ENCODE data around the gene MYCT1.
"Not testable (repeated sequence)": the region's sequence is repeated elsewhere in the genome, so short reads cannot be mapped to it uniquely, and the experiment has no call there.

Gene MYCT1, protein sequence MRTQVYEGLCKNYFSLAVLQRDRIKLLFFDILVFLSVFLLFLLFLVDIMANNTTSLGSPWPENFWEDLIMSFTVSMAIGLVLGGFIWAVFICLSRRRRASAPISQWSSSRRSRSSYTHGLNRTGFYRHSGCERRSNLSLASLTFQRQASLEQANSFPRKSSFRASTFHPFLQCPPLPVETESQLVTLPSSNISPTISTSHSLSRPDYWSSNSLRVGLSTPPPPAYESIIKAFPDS

DNA sequence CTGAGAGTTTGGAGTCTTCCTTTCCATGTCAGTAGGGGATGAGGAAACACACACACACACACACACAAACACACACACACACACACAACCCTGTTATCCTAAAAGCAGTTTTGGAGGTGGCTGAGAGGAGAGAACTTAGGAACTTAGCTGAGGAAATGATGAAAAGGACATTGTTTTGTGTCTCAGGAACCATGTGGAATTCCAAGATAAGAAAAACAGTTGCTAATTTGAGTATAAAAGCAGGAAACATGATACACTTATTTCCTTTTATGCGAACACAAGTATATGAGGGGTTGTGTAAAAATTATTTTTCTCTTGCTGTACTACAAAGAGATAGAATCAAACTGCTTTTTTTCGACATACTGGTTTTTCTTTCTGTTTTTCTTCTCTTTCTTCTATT, at the start of gene MYCT1:
Gene MYCT1 (plus strand): TSS at position 264 of the 400 bp plus-strand sequence. CDS start 6 bp downstream, at position 270.
- peaks cover 14% of the 10 kb centered on the region for H3K27me3 Mint-ChIP-seq
- H3K4me3 Mint-ChIP-seq, result no peak within 1 kb of the TSS
- H3K27ac Mint-ChIP-seq, result no peak within 1 kb of the TSS
- H3K9me3 Mint-ChIP-seq, result no peaks in the 10 kb centered on the region
- no peaks in the 10 kb centered on the region for H3K36me3 Mint-ChIP-seq (ENCODE audit: low read depth)
- intact Hi-C loops (cut with micrococcal nuclease), result no loop called here
- H3K4me1 Mint-ChIP-seq (ENCODE audit: low read depth), result peaks cover 5% of the 10 kb centered on the region

DNA sequence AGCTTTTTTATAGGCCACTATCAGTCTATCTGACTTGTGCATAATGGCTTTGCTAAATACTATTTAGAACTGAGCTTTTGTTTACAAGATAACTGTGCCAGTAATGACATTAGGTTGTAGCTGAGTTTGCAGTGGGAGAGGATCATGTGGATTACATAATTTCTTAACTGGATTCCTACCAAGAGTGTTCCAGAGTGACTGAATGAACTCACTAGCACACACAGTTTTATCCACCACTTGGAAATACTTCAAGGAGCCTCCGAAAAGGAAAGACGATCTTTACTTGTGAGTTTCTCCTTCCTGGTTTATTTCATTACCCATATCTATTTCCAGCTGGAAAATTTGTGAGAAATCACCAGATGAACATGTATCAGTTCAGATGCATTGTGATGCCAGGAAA, 49.6 kb upstream of the MYCT1 start:
- H3K9me3 Mint-ChIP-seq, result no peaks in the 10 kb centered on the region
- intact Hi-C loops (cut with micrococcal nuclease), result no loop called here
- H3K4me3 Mint-ChIP-seq, result no peak overlapping the region
- no peak overlapping the region for H3K27ac Mint-ChIP-seq
- H3K36me3 Mint-ChIP-seq (ENCODE audit: low read depth), result no peaks in the 10 kb centered on the region
- no peaks in the 10 kb centered on the region for H3K4me1 Mint-ChIP-seq (ENCODE audit: low read depth)
- H3K27me3 Mint-ChIP-seq, result peaks cover 10% of the 10 kb centered on the region

DNA sequence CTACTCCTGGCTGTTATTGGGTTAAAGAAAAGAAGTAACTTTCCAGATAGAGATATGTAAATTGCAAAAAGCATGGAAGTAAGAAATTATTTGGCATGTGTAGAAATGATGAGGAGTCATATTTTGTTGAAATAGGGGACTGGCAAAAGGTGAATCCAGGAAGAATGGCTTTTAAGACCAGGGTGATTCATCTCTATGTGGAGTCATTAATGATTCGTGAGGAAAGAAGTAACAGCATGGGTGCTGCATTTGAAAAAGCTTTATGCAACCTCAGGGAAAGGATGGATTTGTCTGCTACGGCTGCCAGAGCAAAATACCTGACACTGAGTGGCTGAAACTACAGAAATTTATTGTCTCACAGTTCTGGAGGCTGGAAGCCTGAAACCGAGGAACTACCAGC, 45.7 kb upstream of the MYCT1 start:
- peaks cover 4% of the 10 kb centered on the region for H3K27me3 Mint-ChIP-seq
- H3K9me3 Mint-ChIP-seq, result no peaks in the 10 kb centered on the region
- H3K27ac Mint-ChIP-seq, result no peak overlapping the region
- intact Hi-C loops (cut with micrococcal nuclease), result no loop called here
- H3K36me3 Mint-ChIP-seq (ENCODE audit: low read depth), result no peaks in the 10 kb centered on the region
- H3K4me1 Mint-ChIP-seq (ENCODE audit: low read depth), result no peaks in the 10 kb centered on the region
- no peak overlapping the region for H3K4me3 Mint-ChIP-seq

DNA sequence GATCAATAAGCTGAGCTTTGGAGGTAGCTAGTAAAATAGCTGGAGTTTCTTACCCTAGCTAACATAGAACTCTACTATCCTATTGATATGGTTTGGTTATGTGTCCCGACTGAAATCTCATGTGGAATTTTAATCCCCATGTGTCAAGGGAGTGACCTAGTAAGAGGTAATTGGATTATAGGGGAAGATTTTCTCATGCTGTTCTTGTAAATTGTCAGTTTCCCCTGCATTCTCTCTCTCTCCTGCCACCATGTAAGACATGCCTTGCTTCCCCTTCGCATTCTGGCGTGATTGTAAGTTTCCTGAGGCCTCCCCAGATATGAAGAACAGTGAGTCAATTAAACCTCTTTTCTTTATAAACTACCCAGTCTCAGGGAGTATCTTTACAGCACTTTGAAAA, 35.9 kb upstream of the MYCT1 start:
- Mint-ChIP-seq H3K27ac (no peak overlapping the region), H3K4me1 (ENCODE audit: low read depth) (peaks cover 4% of the 10 kb centered on the region), H3K27me3 (peaks cover 7% of the 10 kb centered on the region), H3K9me3 (no peaks in the 10 kb centered on the region), H3K36me3 (ENCODE audit: low read depth) (no peaks in the 10 kb centered on the region), H3K4me3 (no peak overlapping the region)
- intact Hi-C loops (cut with micrococcal nuclease), result no loop called here

DNA sequence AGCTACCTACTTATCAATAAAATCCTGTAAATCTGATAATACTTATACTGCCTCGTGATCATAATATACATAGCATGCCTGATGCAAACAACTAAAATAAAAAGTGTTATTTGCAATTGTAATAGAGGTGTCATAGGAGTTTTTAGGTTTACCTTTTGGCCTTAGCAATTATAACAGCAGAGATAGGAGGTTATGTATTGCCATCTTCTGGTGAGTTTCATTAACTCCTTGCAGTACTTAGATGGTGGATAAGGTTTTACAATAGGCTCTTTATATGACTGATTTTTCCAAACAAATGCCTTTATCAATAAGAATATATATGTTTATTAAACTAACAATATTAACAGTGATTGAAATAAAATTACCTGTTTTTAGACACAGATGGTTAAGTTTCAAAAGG, 27.8 kb upstream of the MYCT1 start:
- Mint-ChIP-seq H3K4me3 (no peak overlapping the region), H3K9me3 (no peaks in the 10 kb centered on the region), H3K4me1 (ENCODE audit: low read depth) (peaks cover 4% of the 10 kb centered on the region), H3K27me3 (no peaks in the 10 kb centered on the region), H3K36me3 (ENCODE audit: low read depth) (no peaks in the 10 kb centered on the region), H3K27ac (no peak overlapping the region)
- intact Hi-C loops (cut with micrococcal nuclease), result loop anchor here (2.0 kb wide), 1 partner anchor 117 kb away; no protein-coding TSS in a partner anchor

DNA sequence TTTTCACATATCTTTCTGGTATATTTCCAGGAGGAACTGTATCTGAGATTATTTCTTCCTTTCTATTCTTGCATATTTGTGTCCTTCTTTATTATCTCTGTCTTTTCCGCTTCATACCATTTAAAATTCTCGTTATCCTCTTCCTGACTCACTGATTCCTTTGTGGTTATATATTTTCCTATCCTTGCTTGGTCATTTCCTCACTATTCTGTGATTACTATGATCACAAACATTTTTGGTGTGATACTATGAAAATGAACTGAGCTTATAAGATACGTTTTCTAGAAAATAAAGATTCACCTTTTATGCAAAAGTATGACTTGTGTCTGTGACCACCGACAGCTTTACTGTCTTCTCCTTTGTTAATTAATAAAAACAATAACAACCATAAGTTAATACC, 26.5 kb upstream of the MYCT1 start:
- Mint-ChIP-seq H3K4me3 (no peak overlapping the region), H3K4me1 (ENCODE audit: low read depth) (no peaks in the 10 kb centered on the region), H3K9me3 (no peaks in the 10 kb centered on the region), H3K27ac (no peak overlapping the region), H3K36me3 (ENCODE audit: low read depth) (no peaks in the 10 kb centered on the region), H3K27me3 (no peaks in the 10 kb centered on the region)
- intact Hi-C loops (cut with micrococcal nuclease), result loop anchor here (2.0 kb wide), 1 partner anchor 118 kb away; no protein-coding TSS in a partner anchor

DNA sequence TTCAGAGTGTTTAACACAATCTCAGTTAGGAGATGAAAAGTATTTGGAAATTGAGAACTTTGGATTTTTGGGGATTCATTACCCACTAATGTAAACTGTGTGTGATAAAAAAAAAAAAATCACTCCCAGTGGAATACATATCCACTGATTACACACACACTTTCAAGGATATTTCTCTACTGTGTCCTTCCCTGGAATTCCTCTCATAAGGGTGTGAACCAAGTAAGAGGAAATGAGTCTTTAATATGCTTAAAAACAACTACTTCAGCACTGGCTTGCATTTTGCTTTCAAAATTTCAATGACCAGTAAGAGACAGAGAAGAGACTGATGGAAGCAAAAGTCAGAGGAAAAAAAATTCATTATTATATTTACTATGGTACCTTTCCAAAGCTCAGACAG, 24.5 kb upstream of the MYCT1 start:
- H3K36me3 Mint-ChIP-seq (ENCODE audit: low read depth), result no peaks in the 10 kb centered on the region
- H3K4me1 Mint-ChIP-seq (ENCODE audit: low read depth), result no peaks in the 10 kb centered on the region
- H3K27ac Mint-ChIP-seq, result no peak overlapping the region
- no peaks in the 10 kb centered on the region for H3K9me3 Mint-ChIP-seq
- intact Hi-C loops (cut with micrococcal nuclease), result no loop called here
- H3K27me3 Mint-ChIP-seq, result no peaks in the 10 kb centered on the region
- H3K4me3 Mint-ChIP-seq, result no peak overlapping the region

DNA sequence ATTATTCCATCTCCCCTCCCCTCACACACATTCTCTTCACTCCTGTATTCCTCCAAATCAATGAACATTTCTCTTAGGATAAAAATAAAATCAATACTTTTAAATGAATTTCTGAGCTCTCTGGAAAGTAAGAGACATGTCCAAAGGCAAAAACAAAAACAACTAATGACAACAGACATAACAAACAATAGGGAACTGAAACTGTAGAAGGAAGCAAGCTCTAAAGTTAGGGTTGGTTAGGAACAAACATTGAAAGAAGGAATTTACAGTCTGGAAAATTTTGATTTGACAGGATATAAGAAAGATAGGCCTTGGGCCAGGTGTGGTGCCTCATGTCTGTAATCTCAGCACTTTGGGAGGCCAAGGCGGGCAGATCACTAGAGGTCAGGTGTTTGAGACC, 17.5 kb upstream of the MYCT1 start:
- intact Hi-C loops (cut with micrococcal nuclease), result no loop called here
- H3K9me3 Mint-ChIP-seq, result no peaks in the 10 kb centered on the region
- H3K4me1 Mint-ChIP-seq (ENCODE audit: low read depth), result peaks cover 16% of the 10 kb centered on the region
- H3K4me3 Mint-ChIP-seq, result no peak overlapping the region
- peaks cover 1% of the 10 kb centered on the region for H3K27me3 Mint-ChIP-seq
- H3K36me3 Mint-ChIP-seq (ENCODE audit: low read depth), result no peaks in the 10 kb centered on the region
- peak overlapping the region; percentile 56 for H3K27ac Mint-ChIP-seq

DNA sequence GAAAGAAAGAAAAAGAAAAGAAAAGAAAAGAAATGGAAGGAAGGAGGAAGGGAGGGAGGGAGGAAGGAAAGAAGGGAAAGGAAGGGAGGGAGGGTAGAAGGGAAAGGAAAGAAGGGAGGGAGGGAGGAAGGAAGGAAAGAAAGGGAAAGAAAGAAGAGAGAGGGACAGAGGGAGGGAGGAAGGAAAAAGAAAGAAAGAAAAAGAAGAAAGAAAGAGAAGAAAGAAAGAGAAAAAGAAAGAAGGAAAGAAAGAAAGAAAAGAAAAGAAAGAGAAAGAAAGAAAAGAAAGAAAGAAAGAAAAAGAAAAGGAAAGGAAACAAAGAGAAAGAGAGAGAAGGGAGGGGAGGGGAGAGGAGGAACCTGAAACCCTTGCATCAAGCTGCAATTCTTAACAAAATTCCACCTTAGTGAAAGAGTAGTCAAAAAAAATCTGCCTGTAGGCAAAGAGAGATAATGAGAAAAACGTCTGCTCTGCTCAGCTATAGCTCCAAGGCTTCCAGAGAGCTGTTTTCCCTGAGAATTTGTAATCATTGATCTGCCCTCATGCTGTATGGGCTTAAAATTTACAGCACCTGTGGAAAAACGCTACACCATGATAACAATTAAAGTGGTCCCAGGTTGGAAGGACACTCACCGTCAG, 16.7 kb upstream of the MYCT1 start:
- H3K27me3 Mint-ChIP-seq, result peaks cover 1% of the 10 kb centered on the region
- intact Hi-C loops (cut with micrococcal nuclease), result no loop called here
- H3K9me3 Mint-ChIP-seq, result no peaks in the 10 kb centered on the region
- no peaks in the 10 kb centered on the region for H3K36me3 Mint-ChIP-seq (ENCODE audit: low read depth)
- H3K4me1 Mint-ChIP-seq (ENCODE audit: low read depth), result peaks cover 16% of the 10 kb centered on the region
- H3K4me3 Mint-ChIP-seq, result no peak overlapping the region
- peak overlapping the region; percentile 56 for H3K27ac Mint-ChIP-seq

DNA sequence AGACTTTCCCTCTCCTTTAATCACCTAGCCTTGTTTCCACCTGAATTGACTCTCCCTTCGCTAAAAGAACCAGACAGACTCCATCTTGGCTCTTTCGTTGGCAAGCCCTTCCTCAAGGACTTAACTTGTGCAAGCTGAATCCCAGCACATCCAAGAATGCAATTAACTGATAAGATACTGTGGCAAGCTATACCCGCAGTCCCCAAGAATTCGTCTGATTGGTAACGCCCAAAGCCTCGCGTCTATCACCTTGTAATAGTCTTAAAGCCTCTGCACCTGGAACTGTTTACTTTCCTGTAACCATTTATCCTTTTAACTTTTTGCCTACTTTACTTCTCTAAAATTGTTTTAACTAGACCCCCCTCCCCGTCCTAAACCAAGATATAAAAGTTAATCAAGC, 15.6 kb upstream of the MYCT1 start:
- Mint-ChIP-seq H3K4me3 (no peak overlapping the region), H3K9me3 (no peaks in the 10 kb centered on the region), H3K27me3 (peaks cover 1% of the 10 kb centered on the region), H3K4me1 (ENCODE audit: low read depth) (peaks cover 16% of the 10 kb centered on the region), H3K36me3 (ENCODE audit: low read depth) (no peaks in the 10 kb centered on the region), H3K27ac (no peak overlapping the region)
- intact Hi-C loops (cut with micrococcal nuclease), result no loop called here

DNA sequence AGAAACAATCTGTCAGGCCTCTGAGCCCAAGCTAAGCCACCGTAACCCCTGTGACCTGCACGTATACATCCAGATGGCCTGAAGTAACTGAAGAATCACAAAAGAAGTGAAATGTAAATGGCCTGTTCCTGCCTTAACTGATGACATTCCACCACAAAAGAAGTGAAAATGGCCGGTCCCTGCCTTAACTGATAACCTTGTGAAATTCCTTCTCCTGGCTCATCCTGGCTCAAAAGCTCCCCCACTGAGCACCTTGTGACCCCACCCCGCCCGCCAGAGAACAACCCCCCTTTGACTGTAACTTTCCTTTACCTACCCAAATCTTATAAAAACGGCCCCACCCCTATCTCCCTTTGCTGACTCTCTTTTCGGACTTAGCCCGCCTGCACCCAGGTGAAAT, 14.8 kb upstream of the MYCT1 start:
- H3K27ac Mint-ChIP-seq; H3K9me3 Mint-ChIP-seq; intact Hi-C loops (cut with micrococcal nuclease); H3K36me3 Mint-ChIP-seq (ENCODE audit: low read depth); H3K27me3 Mint-ChIP-seq; H3K4me3 Mint-ChIP-seq: not testable (repeated sequence)
- H3K4me1 Mint-ChIP-seq (ENCODE audit: low read depth), result peaks cover 16% of the 10 kb centered on the region

DNA sequence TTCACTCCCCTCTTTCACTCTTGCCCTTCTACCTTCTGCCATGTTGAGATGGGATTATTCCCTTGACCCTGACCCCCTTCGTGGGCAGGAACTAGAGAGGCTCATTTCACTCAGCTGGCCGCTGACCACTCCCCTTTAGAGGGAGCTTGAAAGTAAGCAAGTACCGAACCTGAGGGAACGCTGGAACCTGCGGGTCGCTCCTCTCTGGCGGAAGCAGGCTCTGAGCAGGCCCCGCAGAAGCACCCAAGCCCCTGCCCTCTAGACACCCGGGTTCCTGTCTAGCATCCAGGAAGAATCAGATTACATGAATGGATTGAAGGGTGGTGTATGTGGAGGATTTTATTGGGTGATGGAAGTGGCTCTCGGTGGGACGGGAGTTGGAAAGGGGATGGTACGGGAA, 11.9 kb upstream of the MYCT1 start:
- H3K36me3 Mint-ChIP-seq (ENCODE audit: low read depth), result no peaks in the 10 kb centered on the region
- H3K9me3 Mint-ChIP-seq, result no peaks in the 10 kb centered on the region
- intact Hi-C loops (cut with micrococcal nuclease), result no loop called here

DNA sequence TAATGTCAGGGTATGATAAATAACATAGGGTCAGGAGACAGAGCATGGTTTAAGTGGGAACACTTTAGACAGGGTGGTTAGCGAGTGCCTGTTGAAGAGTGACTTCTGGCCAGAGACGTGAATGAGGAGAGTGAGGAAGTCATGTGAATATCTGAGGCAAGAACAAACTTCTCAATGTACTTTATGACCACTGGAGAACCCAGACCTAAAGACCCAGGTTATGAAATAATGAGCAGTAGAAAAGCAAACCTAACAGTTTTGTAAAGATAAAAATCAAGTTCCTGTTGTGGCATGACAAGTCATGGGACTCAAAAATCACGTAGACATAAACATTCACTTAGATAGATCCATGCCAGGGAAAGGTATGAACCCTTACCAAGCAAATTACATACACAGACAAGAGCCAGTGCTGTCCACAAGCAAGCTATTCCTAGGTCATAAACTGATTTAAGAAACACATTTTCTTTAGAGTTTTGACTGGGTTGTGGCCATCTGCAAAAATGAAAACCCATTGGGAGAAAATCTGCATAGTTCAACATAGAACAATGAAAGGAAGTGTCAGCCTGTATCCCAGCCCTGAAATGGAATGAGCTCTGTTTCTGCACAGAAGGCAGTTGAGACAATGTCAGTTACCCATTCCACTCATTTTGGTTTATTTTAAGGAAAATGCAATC, 2.2 kb upstream of the MYCT1 start:
- peaks cover 3% of the 10 kb centered on the region for H3K27me3 Mint-ChIP-seq
- H3K36me3 Mint-ChIP-seq (ENCODE audit: low read depth), result no peaks in the 10 kb centered on the region
- intact Hi-C loops (cut with micrococcal nuclease), result no loop called here
- no peak overlapping the region for H3K27ac Mint-ChIP-seq
- H3K9me3 Mint-ChIP-seq, result no peaks in the 10 kb centered on the region
- H3K4me1 Mint-ChIP-seq (ENCODE audit: low read depth), result peaks cover 5% of the 10 kb centered on the region
- no peak overlapping the region for H3K4me3 Mint-ChIP-seq

More for the DNA sequence above, 11.9 kb upstream of the MYCT1 start:
- no peak overlapping the region for H3K27ac Mint-ChIP-seq
- H3K4me3 Mint-ChIP-seq, result no peak overlapping the region
- H3K27me3 Mint-ChIP-seq, result no peaks in the 10 kb centered on the region
- peaks cover under 1% of the 10 kb centered on the region for H3K4me1 Mint-ChIP-seq (ENCODE audit: low read depth)

DNA sequence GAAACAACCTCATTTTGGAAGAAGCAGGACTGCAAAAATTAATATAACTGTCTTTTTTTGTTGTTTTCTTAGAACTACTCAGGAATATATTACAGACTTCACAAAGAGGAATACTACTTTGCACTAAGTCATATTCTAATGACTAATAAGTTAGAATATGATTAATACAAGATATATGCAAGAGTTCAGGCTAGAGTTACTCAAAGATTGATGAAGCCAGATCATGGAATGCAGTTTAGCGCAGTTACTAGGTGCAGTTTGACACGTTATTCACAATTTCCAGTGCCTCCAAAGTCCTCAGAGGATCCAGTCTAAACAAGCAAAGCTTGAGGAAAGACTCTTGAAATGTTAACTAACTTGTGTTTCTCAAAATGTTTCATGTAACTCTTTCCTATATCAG, 1.2 kb upstream of the MYCT1 start:
- Mint-ChIP-seq H3K27ac (no peak overlapping the region), H3K9me3 (no peaks in the 10 kb centered on the region), H3K36me3 (ENCODE audit: low read depth) (no peaks in the 10 kb centered on the region), H3K27me3 (peaks cover 8% of the 10 kb centered on the region), H3K4me3 (no peak overlapping the region), H3K4me1 (ENCODE audit: low read depth) (peaks cover 5% of the 10 kb centered on the region)
- intact Hi-C loops (cut with micrococcal nuclease), result no loop called here

All from dendritic cell treated with granulocyte-macrophage colony-stimulating factor and Interleukin-4, amounts not matched to agents 40 ng/mL and 50 ng/mL, for 4 days (primary cell).